KOPT-K1 (cell line): ENCODE results near the gene TMC6.
A peak's percentile ranks its signal among the peaks of the same experiment; 100 is the strongest.

Experiments
- H3K27ac ChIP-seq: fragments of 200-600 bp; sonication (generic); 2 replicates; pipeline ENCODE4 v1.5.1; 2016; ENCODE audit warnings: antibody characterized with exemption, mild to moderate bottlenecking, low read depth, low read length; ENCODE audit not compliant: poor library complexity, severe bottlenecking
- H3K36me3 ChIP-seq: fragments of 200-600 bp; sonication (generic); 2 replicates; pipeline ENCODE4 v1.5.1; 2017; ENCODE audit warnings: antibody characterized with exemption, mild to moderate bottlenecking, low read length, moderate library complexity; ENCODE audit not compliant: insufficient read depth
- H3K9me3 ChIP-seq: fragments of 200-600 bp; sonication (generic); 2 replicates; pipeline ENCODE4 v1.5.1; 2017; ENCODE audit warnings: antibody characterized with exemption, low read length, mild to moderate bottlenecking; ENCODE audit not compliant: insufficient read depth, poor library complexity, severe bottlenecking

Gene TMC6

DNA sequence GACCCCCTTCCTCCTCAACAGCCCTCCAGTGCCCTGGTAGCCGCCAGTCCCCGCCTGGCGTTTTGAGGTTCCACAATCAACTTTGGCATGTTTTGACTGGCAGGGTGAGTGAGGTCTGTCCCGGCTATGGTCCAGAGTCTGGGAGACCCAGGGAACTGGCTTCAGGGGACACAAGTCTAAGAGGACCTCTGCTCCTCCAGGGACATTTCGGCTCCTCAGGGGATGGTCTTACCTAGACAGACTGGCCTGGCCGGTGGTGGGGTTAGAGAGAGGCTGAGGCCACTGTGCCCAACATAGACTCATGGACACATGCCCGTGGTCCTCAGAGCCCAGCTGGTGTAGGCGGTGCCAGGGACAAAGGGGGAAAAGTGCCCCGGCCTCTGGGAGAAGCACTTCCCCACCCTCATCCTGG, 4.2 kb upstream of the TMC6 start:
- peak overlapping the region; percentile 97 for H3K27ac ChIP-seq

DNA sequence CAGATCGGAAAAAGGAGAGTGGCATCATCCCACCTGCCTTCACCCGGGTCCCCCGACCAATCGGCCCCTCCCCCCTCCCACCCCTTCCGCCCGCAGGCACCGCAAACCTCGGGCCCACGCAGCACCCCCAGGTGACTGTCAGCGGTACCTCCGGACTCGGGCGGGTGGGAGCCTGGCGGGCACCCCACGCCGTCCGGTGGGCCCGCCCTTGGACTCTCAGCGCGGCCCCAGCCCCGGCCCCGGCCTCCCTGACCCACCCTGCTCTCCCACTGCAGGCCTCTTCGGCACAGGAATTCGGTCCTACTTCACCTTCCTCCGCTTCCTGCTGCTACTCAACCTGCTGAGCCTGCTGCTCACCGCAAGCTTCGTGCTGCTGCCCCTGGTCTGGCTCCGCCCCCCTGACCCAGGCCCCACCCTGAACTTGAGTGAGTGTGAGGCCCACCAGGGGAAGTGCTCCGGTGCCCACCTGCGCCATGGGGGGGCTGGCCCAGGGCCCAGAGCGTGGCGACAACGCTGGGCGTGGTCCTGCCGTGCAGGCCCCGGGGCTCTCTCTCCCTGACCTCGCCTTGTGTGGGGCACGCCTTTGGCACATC, 3.6 kb upstream of the TMC6 start:
- peak overlapping the region; percentile 97 for H3K27ac ChIP-seq
- H3K9me3 ChIP-seq = no peaks in the 10 kb centered on the region
- H3K36me3 ChIP-seq = peaks cover 51% of the 10 kb centered on the region

More for the DNA sequence above, 4.2 kb upstream of the TMC6 start:
- Histone ChIP-seq H3K36me3 (peaks cover 56% of the 10 kb centered on the region), H3K9me3 (no peaks in the 10 kb centered on the region)

DNA sequence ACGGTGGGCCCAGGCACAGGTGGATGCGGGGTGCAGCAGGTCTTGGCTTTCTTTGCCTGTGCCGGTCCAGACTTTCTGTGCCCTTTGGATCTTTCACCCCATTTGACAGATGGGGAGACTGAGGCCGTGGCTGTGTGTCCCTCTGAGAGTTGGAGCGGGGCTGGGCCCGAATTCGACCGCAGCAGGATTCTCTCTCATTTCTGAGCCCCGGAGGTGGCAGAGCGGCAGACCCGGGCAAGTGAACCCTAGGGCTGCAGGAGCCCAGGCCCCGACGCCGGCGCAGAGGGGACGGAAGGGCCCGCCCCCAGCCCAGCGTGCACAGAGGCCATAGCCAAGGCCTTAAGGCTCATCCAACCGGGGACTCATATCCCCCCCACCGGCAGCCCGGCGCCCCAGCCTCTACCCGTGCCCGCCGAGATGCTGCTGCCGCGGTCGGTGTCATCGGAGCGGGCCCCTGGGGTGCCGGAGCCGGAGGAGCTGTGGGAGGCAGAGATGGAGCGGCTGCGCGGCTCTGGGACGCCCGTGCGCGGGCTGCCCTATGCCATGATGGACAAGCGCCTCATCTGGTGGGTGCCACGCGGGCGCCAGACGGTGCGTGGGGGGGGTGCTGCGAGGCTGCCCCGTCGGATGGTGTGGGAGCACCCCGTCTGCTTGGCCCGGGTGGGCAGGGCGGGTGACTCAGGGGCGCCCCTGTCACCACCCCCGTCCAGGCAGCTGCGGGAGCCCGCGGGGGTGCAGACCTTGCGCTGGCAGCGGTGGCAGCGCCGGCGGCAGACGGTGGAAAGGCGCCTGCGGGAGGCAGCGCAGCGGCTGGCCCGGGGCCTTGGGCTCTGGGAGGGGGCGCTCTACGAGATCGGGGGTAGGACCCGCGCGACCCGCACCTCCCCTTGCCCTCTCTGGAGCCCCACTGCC, 2.9 kb upstream of the TMC6 start:
- Histone ChIP-seq H3K27ac (peak overlapping the region; percentile 97), H3K36me3 (peaks cover 43% of the 10 kb centered on the region), H3K9me3 (no peaks in the 10 kb centered on the region)

DNA sequence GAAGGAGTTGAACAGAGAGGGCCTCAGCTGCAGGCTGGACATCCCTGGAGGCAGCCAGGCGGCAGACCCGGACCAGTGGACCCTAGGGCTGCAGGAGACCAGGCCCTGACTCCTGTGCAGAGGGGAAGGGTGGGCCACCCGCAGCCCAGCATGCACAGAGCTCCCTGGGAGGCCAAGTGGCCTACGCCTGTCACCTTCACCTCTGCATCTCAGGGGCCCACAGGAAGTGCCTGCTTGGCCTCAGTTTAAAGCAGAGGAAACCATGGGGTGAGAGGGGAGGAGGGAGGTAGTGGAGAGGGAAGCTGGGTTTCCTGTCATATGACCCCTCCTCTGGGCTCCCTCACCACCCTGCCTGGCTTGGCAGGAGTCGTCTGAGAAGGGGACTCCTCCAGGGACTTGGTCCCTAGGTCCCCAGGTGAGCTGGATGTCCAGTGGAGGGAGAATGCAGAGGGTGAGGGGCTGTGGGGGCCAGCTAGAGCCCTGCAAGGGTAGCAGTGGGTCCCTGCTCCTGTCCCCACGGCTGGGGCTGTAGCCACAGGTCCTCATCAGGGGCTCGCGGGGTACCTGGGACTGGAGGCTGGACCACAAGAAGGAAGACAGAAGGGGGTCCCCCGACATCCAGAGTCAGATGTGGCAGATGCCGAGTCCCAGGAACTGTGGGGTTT, 2.0 kb upstream of the TMC6 start, which contains the start of gene TMC8:
Gene TMC8, plus strand, starts transcription at position 335 of the 665 bp plus-strand sequence. CDS start 818 bp downstream, outside the sequence.
- Histone ChIP-seq H3K36me3 (peaks cover 41% of the 10 kb centered on the region), H3K27ac (peak within 1 kb of the TSS; percentile 97), H3K9me3 (no peaks in the 10 kb centered on the region)

DNA sequence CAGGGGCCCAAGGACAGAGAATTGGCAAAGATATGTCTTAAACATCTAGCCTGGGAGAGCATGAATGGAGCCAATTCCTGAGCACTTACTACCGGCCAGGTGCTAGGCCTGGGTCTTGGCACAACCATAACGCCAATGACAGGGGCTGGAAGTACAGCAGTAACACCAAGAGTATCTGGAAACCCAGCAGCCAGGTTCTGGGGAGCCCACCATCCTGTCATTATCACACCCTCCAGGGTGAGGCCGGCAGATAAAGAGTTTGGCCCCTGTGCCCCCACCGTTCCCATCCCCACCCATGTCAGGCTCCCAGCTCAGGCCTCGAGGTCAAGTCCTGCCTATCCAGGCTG, 1.5 kb upstream of the TMC6 start:
- H3K36me3 ChIP-seq = peaks cover 36% of the 10 kb centered on the region
- H3K27ac ChIP-seq = peak overlapping the region; percentile 97
- H3K9me3 ChIP-seq = no peaks in the 10 kb centered on the region

DNA sequence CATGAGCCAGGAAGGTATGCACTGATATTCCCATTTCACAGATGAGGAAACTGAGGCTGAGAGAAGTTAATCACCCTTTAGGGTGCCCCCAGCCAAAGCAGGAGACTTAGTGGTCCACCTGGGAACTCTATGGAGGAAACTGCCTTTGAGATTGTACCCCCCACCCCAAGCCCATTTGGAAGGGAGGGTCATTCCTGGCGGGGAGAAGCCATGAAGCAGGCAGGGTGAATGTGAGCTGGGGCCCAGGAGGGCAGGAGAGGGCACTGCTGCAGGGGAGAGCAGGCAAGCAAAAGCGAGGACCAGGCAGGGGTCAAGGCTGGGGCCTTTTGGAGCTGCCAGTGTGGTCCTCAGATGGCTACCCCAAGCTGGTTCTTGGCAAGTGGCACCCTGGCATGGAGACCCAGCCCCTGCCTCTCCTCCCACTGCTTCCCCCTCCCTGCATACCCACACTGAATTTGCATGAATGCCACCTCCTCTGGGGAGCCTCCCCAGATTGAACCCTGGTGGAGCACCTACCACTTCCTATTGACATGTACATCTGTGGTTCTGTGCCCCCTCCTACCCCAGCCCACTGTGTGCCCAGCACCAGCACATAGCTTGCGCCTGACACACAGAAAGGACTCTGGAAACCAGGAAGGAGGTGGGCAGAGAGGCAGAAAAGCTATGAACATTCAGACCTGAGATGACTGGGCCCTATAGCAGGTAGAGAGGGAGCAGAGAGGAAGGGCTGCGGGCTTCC, 965 bp upstream of the TMC6 start:
- peaks cover 31% of the 10 kb centered on the region for H3K36me3 ChIP-seq
- no peaks in the 10 kb centered on the region for H3K9me3 ChIP-seq
- H3K27ac ChIP-seq = peak overlapping the region; percentile 97

DNA sequence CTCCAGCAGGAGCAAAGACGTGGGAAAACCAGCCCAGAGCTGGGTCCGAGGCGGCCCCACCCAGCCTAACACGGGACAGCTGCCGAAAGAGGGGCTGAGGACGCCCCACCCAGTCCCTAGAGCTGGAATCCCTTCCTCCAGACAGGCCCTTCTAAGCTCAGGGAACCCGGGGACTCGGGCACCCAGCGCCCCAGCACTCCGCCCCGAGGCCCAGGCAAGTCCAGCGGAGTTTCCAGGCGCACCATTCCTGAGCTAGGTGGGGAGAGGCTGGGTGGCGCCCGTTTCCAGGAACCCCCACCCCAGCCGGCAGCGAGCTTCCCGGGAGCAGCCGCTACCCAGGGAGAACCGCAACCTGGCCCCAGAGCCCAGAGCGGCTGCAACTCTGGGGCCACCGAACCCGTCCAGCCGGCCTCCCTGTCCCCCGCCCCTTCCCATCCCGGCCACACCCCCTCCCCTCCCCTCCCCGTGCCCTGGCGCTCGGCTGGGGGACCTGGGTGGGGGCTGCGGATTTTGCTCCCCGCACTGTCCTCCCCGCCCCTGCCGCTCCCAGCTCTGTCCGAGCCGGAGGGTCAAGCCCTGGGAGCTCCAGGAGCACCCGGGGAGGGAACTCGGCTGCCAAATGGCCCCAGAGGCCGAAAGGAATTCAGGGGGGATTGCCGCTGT, 536 bp downstream of the TMC6 start:
- peaks cover 31% of the 10 kb centered on the region for H3K36me3 ChIP-seq
- H3K9me3 ChIP-seq = no peaks in the 10 kb centered on the region
- H3K27ac ChIP-seq = peak overlapping the region; percentile 97

DNA sequence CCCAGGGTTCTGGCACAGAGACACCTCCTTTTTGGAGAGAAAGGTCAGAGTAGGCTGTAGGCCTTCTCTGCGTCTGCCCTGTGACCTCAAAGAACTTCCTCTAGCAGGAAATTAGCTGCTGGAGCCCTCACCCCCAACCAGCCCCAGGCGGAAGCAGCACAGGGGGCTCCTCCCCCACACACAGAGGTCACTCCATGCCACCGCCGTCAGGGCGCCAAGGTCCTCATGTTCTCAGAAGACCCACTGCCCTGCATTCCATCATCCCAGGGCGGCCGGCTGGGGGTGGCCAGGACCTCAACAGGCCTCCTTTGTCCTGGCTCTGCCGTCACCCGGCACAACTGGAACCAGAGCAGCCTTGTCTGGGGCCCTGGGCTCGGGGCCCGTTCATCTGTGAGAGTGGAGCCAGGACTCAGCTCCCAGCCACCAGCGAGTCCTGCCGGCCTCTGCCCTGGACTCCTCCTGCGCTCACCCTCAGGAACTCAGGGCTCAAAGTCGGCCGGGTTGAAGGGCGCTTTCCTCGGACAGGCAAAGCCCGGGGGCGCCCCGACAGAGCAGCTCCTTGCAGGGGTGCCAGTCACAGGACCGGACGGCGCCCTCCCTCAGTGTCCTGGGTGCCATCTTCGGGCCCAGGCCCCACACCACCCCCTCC, 1.2 kb downstream of the TMC6 start:
- Histone ChIP-seq H3K36me3 (peaks cover 31% of the 10 kb centered on the region), H3K27ac (peak overlapping the region; percentile 97), H3K9me3 (no peaks in the 10 kb centered on the region)

DNA sequence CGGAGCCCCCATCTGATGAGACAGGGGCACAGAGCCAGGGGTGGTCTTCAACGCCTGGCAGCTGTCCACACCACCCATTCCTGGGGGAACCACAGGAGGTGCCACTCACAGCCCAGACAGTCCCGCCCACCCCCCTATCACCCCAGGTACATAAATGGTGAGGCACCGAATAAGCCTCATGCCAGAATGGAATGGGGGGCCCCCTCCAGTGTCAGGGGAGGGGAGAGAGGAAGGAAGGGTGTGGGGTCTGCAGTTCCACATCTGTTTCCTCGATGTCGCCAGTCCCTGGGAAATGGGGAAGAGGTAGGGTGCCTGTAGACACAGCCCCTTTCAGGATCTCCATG, 1.7 kb downstream of the TMC6 start:
- H3K36me3 ChIP-seq = peaks cover 33% of the 10 kb centered on the region
- no peaks in the 10 kb centered on the region for H3K9me3 ChIP-seq
- peak overlapping the region; percentile 97 for H3K27ac ChIP-seq

DNA sequence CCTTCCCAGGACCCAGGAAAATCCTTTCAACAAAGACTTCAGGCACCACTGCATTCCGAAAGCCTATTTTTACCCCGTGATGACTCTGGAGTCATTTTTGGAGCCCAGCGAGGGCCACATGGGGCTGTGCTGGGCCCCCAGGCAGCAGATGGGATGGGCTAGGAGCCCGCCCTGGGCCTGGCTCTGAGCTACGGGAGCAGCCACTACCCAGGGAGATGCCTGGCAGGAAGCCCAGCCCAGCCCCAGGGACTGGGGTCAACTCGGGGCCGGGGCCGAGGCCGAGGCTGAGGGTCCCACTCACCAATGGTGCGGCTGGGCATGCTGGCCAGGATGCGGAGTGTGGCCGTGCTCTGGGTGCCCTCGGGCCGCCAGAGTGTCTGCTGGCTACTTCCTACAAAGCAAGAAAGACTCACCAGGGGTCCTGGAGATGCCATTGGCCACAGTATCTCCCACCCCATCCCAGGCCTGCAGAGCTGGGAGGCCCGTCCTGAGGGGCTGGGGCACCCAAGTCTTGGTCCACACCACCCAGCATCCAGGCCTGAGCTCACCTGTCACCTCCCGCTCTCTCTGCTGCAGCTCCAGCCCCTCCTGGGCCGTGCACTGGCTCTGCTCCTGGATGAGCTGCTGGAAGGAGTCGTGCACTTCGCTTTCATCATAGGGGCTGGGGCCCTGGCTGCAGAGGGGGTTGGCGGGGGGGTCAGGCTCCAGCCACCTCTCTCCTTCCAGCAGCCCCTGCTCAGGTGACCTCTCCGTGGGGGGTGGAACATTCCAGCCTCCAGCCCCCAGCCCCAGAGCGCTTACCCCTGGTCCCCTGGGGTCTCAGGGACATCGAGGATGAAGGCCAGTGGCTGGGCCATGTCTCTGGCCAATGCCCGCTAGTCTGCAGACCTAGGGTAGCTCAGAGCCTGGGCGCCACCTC, 2.3 kb downstream of the TMC6 start:
- peak overlapping the region; percentile 97 for H3K27ac ChIP-seq
- no peaks in the 10 kb centered on the region for H3K9me3 ChIP-seq
- H3K36me3 ChIP-seq = peaks cover 36% of the 10 kb centered on the region

DNA sequence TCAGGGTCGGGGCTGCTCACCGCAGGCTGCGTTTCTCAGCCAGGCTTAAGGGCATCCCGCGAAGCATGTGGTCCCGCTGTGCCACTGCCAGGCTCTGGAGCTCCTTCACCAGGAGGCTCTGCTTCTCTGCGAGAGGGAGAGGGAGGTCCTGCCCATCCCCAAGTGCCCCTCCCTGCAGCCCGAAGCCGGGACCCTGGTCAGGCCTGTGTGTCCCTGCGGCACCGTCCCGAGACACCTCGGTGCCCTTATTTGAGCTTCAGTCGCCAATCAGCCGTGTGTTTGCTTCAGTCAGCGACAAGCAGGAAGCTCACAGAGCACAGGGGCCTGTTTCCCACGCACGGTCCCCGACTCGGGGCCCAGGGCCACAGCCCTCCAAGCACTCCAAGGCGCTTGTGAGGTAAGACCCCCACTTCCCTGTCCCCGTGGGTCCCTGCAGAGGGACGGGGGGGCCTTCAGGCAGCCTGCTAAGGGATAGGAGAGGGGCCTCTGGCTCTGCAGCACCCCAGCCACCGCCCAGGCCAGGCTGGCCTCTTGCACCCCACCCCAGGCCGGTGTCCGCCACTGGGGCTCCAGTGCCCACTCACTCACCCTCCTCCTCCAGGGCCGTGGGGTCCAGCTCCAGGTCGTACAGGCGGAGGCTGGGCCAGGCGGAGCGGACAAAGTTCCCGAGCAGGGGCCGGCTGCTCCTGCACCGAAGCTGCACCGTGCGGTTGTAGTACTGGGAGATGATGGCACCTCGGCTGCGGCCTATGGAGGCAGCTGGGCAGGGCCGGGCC, 3.2 kb downstream of the TMC6 start:
- Histone ChIP-seq H3K36me3 (peaks cover 43% of the 10 kb centered on the region), H3K27ac (peak overlapping the region; percentile 97), H3K9me3 (no peaks in the 10 kb centered on the region)

DNA sequence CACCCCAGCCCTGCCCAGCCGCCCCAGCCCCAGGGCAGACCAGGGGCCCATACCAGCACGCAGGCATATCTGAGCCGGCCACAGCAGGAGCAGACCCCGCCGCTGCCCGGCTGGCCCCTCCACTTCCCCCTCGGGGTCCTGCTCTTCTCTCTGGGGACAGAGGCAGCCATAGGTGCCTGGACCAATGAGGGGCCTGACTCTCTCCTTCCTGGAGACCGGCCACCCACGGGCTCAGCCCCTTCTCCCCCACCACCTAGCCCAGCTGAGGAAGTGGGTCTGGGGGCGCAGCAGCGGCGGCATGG, 3.8 kb downstream of the TMC6 start:
- no peak overlapping the region for H3K27ac ChIP-seq

More for the DNA sequence above, 3.8 kb downstream of the TMC6 start:
- peaks cover 44% of the 10 kb centered on the region for H3K36me3 ChIP-seq
- H3K9me3 ChIP-seq = no peaks in the 10 kb centered on the region
